Upper lobe of left lung (tissue), 4 donors: ENCODE measurements around the gene CARS2.

ENCODE experiments used
- POLR2AphosphoS5 ChIP-seq, 2 donors: sonication (generic); formaldehyde crosslinking; IDR thresholded peaks; one replicate each; pipeline ENCODE4 v1.5.1; 2017; ENCODE audit warnings: antibody characterized with exemption in 2 of 2
- TF ChIP-seq, protein P1 (sequence below), 6 experiments: fragments of 450-650 bp in 4 of 6; fragments of 200-600 bp in 2 of 6; sonication (generic) in 2 of 6; IDR thresholded peaks; one replicate each; pipeline ENCODE4 v1.5.1; 2016 to 2019; ENCODE audit warnings: antibody characterized with exemption in 6 of 6

GRCh38 chr13:110664041-110664440, 41.9 kb downstream of the CARS2 start:
- TF ChIP-seq, protein P1, sequence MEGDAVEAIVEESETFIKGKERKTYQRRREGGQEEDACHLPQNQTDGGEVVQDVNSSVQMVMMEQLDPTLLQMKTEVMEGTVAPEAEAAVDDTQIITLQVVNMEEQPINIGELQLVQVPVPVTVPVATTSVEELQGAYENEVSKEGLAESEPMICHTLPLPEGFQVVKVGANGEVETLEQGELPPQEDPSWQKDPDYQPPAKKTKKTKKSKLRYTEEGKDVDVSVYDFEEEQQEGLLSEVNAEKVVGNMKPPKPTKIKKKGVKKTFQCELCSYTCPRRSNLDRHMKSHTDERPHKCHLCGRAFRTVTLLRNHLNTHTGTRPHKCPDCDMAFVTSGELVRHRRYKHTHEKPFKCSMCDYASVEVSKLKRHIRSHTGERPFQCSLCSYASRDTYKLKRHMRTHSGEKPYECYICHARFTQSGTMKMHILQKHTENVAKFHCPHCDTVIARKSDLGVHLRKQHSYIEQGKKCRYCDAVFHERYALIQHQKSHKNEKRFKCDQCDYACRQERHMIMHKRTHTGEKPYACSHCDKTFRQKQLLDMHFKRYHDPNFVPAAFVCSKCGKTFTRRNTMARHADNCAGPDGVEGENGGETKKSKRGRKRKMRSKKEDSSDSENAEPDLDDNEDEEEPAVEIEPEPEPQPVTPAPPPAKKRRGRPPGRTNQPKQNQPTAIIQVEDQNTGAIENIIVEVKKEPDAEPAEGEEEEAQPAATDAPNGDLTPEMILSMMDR (IDR thresholded peaks at IDR 0.05) = no peak
- TF ChIP-seq POLR2AphosphoS5 (IDR thresholded peaks at IDR 0.05) = no peak
